IPS DF 6.9 (cell line): ENCODE data around the gene PKP1.

ENCODE experiments used
- DNase-seq: peaks from one replicate; pipeline ENCODE4 v3.0.0-alpha.2; 2013; ENCODE audit warnings: low read depth, low spot score
- H3K27ac ChIP-seq: one replicate; pipeline ENCODE4 v1.5.1; 2013; ENCODE audit warnings: low read length, control low read depth
- H3K27me3 ChIP-seq: 2 replicates; pipeline ENCODE4 v1.6.1; 2013; ENCODE audit warnings: mild to moderate bottlenecking, low read length; ENCODE audit not compliant: control insufficient read depth, insufficient read depth
- H3K36me3 ChIP-seq: 2 replicates; pipeline ENCODE4 v1.6.1; 2013; ENCODE audit warnings: low read length; ENCODE audit not compliant: control insufficient read depth, insufficient read depth
- H3K4me1 ChIP-seq: 2 replicates; pipeline ENCODE4 v1.6.1; 2013; ENCODE audit warnings: low read length; ENCODE audit not compliant: control insufficient read depth, insufficient read depth
- H3K4me3 ChIP-seq: 2 replicates; pipeline ENCODE4 v1.5.1; 2013; ENCODE audit warnings: mild to moderate bottlenecking, low read length
- H3K9me3 ChIP-seq: 2 replicates; pipeline ENCODE4 v1.6.1; 2013; ENCODE audit warnings: low read length, inconsistent platforms; ENCODE audit not compliant: control insufficient read depth, insufficient read depth
- WGBS: extraction: QIAGEN DNeasy Blood & Tissue Kit; methylation state at CpG from one replicate; pipeline ENCODE4 v1.1.7; 2013; ENCODE audit warnings: mixed read lengths, missing lambda C conversion rate; ENCODE audit not compliant: insufficient read length, insufficient coverage; 5-methylcytosine and 5-hydroxymethylcytosine counted together

Gene PKP1

DNA sequence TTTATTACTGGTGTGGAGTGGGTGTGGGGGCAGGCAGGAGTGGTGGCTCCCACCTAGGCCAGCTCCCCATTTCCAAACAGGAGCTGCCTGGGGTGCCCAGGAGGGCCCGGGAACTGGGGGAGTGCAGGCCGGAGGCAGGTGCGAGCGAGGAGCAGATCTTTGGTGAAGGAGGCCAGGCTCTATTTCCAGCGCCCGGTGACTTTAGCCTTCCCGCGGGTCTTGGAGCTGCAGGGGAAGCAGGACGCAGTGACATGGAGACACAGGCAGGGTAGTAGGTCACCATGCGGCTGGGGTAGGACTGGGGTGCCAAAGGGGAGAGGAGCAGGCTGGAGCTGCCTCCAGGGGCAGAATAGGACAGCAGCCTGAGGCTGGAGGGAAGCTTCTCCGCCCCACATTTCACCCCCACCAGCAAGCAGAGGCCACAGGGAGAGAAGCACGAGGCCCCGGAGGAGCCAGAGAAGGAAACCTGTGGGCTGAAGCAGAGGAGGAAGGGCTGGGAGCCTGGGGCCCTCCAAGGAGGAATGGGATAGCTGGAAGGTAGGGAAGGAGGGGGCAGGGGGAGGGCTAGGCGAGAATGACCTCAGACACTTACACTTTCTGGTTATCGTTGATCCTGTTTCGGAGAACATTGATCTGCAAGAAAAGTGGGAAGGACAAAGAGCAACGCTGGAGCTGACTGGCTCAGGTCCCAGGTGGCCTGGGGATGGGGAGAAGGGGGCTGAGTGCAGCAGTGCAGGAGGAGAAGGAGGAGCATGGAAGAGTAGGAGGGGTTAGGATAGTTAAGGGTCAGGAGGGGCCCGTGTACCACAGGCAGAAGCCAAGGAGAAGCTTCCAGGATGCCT lies 75.9 kb downstream of the PKP1 start:
- no peaks in the 10 kb centered on the region for H3K9me3 ChIP-seq
- no CpG with 5 or more reads among the region's 18 CpGs for WGBS
- no peak overlapping the region for H3K27ac ChIP-seq
- H3K4me1 ChIP-seq = peaks cover 2% of the 10 kb centered on the region; the same call in 1 of the 2 replicates
- DNase-seq = no peak
- no peaks in the 10 kb centered on the region for H3K27me3 ChIP-seq
- H3K36me3 ChIP-seq = no peaks in the 10 kb centered on the region
- no peak overlapping the region for H3K4me3 ChIP-seq

DNA sequence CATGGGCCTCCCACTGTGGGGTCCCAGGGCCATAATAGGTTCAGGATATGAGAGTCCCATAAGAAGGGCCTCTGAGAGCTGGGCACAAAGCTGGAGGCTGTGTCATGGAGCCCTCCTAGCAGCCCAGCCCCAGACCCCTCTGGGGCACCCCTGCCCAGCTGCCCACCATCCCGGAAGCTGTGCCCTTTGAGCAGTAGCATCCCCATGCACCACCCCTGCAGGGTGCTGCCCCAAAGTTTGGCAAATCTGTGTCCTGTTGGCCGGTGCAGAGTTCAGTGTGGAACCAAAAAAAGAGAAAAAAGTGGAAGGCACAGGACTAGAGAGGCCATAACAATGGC lies 76.5 kb downstream of the PKP1 start:
- no peaks in the 10 kb centered on the region for H3K36me3 ChIP-seq
- DNase-seq = no peak
- no CpG with 5 or more reads among the region's 2 CpGs for WGBS
- no peaks in the 10 kb centered on the region for H3K27me3 ChIP-seq
- H3K4me3 ChIP-seq = no peak overlapping the region
- no peaks in the 10 kb centered on the region for H3K9me3 ChIP-seq
- H3K27ac ChIP-seq = no peak overlapping the region
- peaks cover 2% of the 10 kb centered on the region; the same call in 1 of the 2 replicates for H3K4me1 ChIP-seq

DNA sequence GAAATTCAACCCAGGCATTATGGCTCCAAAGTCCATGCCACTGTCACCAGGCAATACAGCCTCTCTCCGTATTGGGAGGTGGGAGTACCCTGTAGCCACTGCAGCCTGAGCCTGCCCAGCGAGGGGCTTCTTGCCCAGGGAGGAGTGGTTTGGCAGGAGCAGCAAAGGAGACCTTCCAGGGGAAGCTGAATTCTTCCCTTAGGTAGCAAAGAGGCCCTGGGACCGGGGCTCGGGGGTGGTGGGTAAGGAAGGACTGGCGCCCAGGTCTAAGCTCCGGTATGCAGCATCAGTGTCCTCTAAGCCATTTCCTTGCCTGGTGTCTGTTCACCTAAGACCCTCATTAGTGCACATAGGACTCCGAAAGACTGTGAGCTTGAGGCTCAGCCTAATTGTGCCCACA lies 77.2 kb downstream of the PKP1 start:
- no peak for DNase-seq
- no peaks in the 10 kb centered on the region for H3K36me3 ChIP-seq
- no peak overlapping the region for H3K27ac ChIP-seq
- no peaks in the 10 kb centered on the region for H3K9me3 ChIP-seq
- H3K4me1 ChIP-seq = peaks cover 2% of the 10 kb centered on the region; the same call in 1 of the 2 replicates
- no peak overlapping the region for H3K4me3 ChIP-seq
- no CpG with 5 or more reads among the region's 7 CpGs for WGBS
- H3K27me3 ChIP-seq = no peaks in the 10 kb centered on the region

DNA sequence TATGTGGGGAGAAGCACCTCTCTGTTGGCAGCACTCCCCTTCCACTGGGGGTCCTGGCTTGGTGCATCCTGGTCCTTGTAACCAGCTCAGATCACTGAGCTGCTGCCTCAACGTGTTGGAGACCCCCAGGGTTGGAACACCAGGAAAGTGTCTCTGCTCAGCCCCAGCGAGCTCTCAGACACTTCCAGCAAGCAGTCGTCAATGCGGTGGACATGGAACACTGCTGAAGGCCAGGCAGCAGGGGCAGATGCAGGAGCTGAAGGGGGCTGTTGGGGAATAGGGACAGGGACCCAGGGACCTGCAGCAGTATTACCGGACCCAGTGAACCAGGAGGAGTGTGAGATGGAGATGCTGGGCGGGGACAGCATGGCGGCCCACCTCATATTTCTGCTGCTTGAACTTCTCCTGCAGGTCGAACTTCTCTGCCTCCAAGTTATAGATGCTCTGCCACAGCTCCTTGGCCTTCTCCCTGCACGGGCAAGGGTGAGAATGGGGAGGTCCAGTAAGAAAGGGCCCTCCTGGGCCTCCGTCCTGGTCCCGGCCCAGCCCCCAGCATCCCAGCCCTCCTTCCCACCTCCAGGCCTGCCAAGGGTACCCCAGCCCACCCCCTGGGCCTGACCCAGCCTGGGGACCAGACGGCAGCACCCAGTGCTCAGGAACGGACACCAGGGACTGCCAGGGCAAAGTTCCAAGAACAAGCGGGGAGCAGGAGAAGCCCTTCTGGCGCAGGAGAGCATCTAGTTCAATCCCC lies 77.8 kb downstream of the PKP1 start:
- no peak overlapping the region for H3K27ac ChIP-seq

DNA sequence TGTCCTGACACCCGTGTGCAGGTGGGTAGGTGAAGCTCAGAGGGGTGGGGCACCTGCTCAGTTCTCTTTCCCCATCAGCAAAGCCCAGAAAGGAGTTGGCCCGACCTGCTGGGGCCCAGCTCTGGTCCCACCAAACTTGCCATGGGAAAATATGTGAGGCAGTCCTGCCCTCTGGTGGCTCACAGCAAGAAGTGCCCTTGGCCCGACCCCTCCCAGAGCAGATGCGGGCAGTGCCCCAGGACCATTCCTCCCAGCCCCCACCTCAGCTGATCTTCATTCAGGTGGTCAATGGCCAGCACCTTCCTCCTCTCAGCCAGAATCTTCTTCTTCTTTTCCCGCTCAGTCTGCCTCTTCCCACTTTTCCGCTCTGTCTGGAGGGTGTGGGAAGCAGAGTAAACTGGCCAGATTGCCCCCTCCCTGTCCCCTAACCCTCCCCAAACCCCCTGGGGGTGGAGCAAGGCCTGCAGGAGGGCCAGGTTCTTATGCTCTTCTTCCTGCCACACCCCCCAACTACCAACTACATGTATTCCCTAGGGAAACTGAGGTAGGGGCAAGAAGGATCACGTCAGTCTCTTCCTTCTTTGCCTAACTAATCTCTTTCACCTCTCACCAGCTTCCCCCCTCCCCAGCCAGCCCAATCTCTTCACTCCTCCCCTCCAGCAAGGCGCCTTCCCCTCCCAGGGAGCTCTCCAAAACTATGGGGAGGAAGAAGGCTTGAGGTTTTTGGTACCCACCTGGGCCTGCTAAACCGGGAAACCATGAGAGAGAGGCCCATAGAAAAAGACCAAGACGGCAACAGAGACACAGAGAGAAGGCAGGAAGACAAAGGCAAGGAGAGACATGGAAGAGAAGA lies 78.6 kb downstream of the PKP1 start:
- no CpG with 5 or more reads among the region's 10 CpGs for WGBS
- DNase-seq = no peak
- Histone ChIP-seq H3K27me3 (no peaks in the 10 kb centered on the region), H3K4me1 (peaks cover 2% of the 10 kb centered on the region; the same call in 1 of the 2 replicates), H3K9me3 (no peaks in the 10 kb centered on the region), H3K4me3 (no peak overlapping the region), H3K36me3 (no peaks in the 10 kb centered on the region), H3K27ac (no peak overlapping the region)

More for the DNA sequence above, 77.8 kb downstream of the PKP1 start:
- Histone ChIP-seq H3K27me3 (no peaks in the 10 kb centered on the region), H3K9me3 (no peaks in the 10 kb centered on the region), H3K36me3 (no peaks in the 10 kb centered on the region), H3K4me1 (peaks cover 2% of the 10 kb centered on the region; the same call in 1 of the 2 replicates), H3K4me3 (no peak overlapping the region)
- WGBS = no CpG with 5 or more reads among the region's 15 CpGs
- no peak for DNase-seq

DNA sequence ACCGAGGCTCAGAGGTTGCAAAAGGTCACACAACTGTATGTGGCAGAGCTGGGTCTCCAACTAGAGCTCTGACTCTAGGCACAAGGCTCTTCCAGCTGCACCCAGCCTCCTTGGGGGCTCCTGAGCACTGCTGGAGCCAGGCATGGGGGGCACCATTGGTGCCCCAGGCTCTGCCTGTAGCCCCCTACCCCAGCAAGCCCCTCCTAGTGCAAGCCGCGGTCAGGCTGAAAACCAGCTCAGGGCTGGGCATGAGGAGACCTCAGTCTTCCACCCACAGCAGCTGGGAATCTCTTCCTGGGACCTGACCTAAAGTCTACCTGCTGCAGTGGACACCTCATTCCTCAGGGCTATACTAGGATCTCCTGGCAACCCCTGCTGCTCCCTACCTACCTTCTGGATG lies 79.6 kb downstream of the PKP1 start:
- no peak overlapping the region for H3K4me3 ChIP-seq
- H3K4me1 ChIP-seq = peaks cover 2% of the 10 kb centered on the region; the same call in 1 of the 2 replicates
- H3K36me3 ChIP-seq = no peaks in the 10 kb centered on the region
- H3K27me3 ChIP-seq = no peaks in the 10 kb centered on the region
- no peak overlapping the region for H3K27ac ChIP-seq
- WGBS = no CpG with 5 or more reads among the region's 3 CpGs
- H3K9me3 ChIP-seq = no peaks in the 10 kb centered on the region
- DNase-seq = no peak

DNA sequence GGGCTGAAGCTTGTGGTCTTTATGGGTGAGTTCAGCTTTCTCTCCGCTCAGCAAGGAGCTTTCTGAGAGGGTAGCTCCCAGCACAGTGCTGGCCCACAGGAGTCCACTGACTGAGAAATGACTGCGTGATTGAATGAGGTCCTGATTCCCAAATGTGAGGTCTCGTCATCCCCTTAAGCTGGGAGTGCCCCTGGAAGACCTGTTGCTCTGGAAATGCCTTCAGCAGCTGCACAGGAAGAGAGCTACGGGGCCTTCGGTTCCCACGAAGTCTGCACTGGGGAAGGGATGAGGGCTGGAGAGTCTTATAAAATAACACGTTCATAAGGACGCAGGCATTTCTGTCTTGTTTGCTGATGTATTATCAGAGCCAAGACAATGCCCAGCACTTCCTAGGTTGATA lies 80.2 kb downstream of the PKP1 start:
- WGBS = no CpG with 5 or more reads among the region's 8 CpGs
- Histone ChIP-seq H3K4me1 (peaks cover 2% of the 10 kb centered on the region; the same call in 1 of the 2 replicates), H3K27ac (no peak overlapping the region), H3K4me3 (no peak overlapping the region), H3K9me3 (no peaks in the 10 kb centered on the region), H3K27me3 (no peaks in the 10 kb centered on the region), H3K36me3 (no peaks in the 10 kb centered on the region)
- DNase-seq = no peak

DNA sequence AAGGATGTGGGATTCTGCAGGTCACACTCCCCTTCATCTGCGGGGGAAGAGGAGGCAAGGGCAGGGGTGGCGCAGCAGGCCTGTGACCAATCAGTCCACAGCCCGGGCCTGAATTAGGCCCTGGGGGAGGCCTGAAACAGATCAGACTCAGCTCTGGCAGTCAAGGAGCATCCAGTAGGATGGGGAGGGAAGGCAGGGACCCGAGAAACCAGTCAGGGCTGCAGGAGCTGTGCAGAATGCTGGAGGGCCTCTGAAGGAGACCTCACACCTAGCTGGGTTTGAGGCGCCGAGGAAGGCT lies 81.5 kb downstream of the PKP1 start:
- H3K4me3 ChIP-seq = no peak overlapping the region
- H3K36me3 ChIP-seq = no peaks in the 10 kb centered on the region
- no peak for DNase-seq
- H3K27me3 ChIP-seq = no peaks in the 10 kb centered on the region
- WGBS = no CpG with 5 or more reads among the region's 6 CpGs
- H3K4me1 ChIP-seq = peaks cover 3% of the 10 kb centered on the region
- H3K9me3 ChIP-seq = no peaks in the 10 kb centered on the region
- no peak overlapping the region for H3K27ac ChIP-seq

DNA sequence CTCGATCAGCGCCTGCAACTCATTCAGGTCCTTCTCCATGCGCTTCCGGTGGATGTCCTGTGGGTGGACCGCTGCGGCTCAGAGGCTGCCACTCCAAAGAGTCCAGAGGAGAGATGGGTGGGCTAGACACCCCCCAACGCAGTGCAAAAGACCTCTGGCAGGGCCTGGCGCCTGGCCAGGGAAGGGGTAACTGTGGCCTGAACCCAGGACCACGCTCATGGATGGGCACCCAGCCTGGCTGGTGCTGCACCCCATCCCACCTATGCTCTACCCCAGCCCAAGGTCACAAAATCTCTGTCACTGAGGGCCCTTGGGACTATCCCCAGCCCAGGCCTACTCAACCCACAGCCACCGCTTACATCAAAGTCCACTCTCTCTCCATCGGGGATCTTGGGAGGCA lies 81.9 kb downstream of the PKP1 start:
- H3K4me1 ChIP-seq = peaks cover 3% of the 10 kb centered on the region
- H3K27ac ChIP-seq = no peak overlapping the region
- WGBS = no CpG with 5 or more reads among the region's 11 CpGs
- DNase-seq = no peak
- no peaks in the 10 kb centered on the region for H3K27me3 ChIP-seq
- no peak overlapping the region for H3K4me3 ChIP-seq
- H3K36me3 ChIP-seq = no peaks in the 10 kb centered on the region
- no peaks in the 10 kb centered on the region for H3K9me3 ChIP-seq

DNA sequence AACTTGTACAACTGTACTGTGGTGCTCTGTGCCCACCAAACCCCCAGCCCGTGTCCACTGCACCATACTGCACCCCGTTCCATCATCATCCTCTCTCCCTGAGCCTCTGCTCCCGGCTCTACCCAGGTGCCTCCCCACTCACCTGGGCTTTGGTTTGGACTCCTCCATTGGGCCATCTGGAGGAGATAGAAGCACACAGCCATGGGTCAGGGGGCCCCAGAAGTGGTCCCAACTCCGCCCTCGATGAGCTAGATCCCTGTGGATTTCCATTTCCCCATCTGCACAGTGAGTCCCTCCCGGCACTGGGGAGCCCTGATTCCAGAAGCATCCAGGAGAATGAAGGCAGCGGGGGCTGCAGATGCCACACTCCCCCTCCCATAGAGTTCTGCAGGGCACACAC lies 83.4 kb downstream of the PKP1 start:
- Histone ChIP-seq H3K27ac (no peak overlapping the region), H3K9me3 (no peaks in the 10 kb centered on the region), H3K4me3 (no peak overlapping the region), H3K27me3 (no peaks in the 10 kb centered on the region), H3K36me3 (no peaks in the 10 kb centered on the region), H3K4me1 (peaks cover 3% of the 10 kb centered on the region)
- WGBS = no CpG with 5 or more reads among the region's 7 CpGs
- DNase-seq = no peak
